ENCODE results near the gene DDX1. TPM values are rescaled to one million over a fixed set of nuclear protein-coding genes. Genes with fewer than 3 reads are reported as not detected.

DDX1 gene
- total RNA-seq, 1 donor from 2014 or later = 103 TPM

DNA sequence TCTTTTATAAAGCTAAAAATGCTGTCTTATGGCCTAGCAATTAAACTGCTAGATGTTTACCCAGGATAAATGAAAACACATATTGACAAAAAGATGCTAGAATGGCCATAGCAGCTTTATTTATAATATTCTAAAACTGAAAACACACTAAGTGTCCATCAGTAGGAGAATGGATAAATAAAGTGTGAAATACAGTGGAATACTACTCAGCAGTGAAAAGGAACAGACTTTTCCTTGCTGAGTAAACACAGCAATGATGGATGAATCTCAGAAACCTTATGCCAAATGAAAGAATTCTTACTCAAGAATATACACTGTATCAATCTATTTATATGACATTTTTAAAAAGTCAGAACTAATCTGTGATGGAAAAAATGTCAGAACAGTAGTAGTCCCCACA, 33.2 kb downstream of the DDX1 start:
- no peak overlapping the region for H3K4me2 ChIP-seq
- H3K4me1 ChIP-seq = no peaks in the 10 kb centered on the region
- Mint-ChIP-seq H3K36me3 (peaks cover 41% of the 10 kb centered on the region), H3K4me3 (no peak overlapping the region), H3K27ac (no peak overlapping the region), H3K4me1 (no peaks in the 10 kb centered on the region), H3K27me3 (ENCODE audit: insufficient read depth, low read depth) (no peaks in the 10 kb centered on the region), H3K9me3 (no peaks in the 10 kb centered on the region)
- H3K79me2 ChIP-seq (ENCODE audit: low read depth) = no peaks in the 10 kb centered on the region
- H3K36me3 ChIP-seq = peaks cover 68% of the 10 kb centered on the region
- H4K20me1 ChIP-seq (ENCODE audit: low read depth) = no peaks in the 10 kb centered on the region
- H3K9ac ChIP-seq = no peak overlapping the region
- DNase-seq (ENCODE audit: low spot score) = no peak
- no peak overlapping the region for H2AFZ ChIP-seq (replicated peaks)
- no peaks in the 10 kb centered on the region for H3K27me3 ChIP-seq
- no peak for TF ChIP-seq EZH2 (IDR thresholded peaks at IDR 0.05)
- no peak for TF ChIP-seq CTCF (IDR thresholded peaks at IDR 0.05)
- no peak for TF ChIP-seq EZH2phosphoT487 (IDR thresholded peaks at IDR 0.05)
- H3F3A ChIP-seq (ENCODE audit: low read depth) = no peaks in the 10 kb centered on the region
- H3K4me3 ChIP-seq = no peak overlapping the region
- H3K9me3 ChIP-seq (ENCODE audit: low read depth) = no peaks in the 10 kb centered on the region
- no peak overlapping the region for H3K27ac ChIP-seq

DNA sequence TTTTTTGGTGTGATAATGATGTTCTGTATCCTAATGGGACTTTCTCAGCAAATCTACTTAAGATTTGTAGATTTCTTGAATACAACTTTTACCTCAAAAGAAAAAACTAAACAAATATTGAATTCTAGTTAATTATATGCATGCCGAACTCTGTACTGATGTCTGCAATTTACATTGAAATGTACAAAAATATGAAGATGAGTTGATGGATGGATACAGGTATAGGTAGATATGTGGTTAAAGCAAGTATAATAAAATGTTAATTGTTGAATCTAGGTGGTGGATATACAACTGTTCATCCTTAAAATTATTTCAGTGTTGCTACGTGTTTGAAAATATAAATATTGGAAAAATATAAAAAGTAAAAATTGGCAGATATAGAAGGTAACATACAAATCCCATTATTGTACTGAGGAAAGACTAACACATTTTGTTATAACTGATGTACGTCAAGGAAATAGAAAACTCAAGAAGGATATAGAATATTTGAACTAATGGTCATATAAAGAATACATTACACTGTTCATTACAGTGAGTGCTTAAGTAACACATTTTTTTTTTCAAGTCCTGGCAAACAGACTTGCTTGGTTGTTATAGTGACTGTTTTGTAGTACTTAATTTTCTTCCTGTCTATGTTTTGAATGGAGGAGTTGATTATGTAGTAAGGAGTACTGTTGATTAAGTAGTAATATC, 33.8 kb downstream of the DDX1 start:
- H4K20me1 ChIP-seq (ENCODE audit: low read depth) = no peaks in the 10 kb centered on the region
- H3K4me3 Mint-ChIP-seq = no peak overlapping the region
- no peak overlapping the region for H3K4me2 ChIP-seq
- no peaks in the 10 kb centered on the region for H3K27me3 Mint-ChIP-seq (ENCODE audit: insufficient read depth, low read depth)
- no peak overlapping the region for H3K27ac Mint-ChIP-seq
- H3K4me3 ChIP-seq = no peak overlapping the region
- H3K9ac ChIP-seq = no peak overlapping the region
- no peak overlapping the region for H3K27ac ChIP-seq
- DNase-seq (ENCODE audit: low spot score) = no peak
- no peak for TF ChIP-seq CTCF (IDR thresholded peaks at IDR 0.05)
- TF ChIP-seq EZH2phosphoT487 (IDR thresholded peaks at IDR 0.05) = no peak
- no peak for TF ChIP-seq EZH2 (IDR thresholded peaks at IDR 0.05)
- no peaks in the 10 kb centered on the region for H3F3A ChIP-seq (ENCODE audit: low read depth)
- H3K27me3 ChIP-seq = no peaks in the 10 kb centered on the region
- no peaks in the 10 kb centered on the region for H3K9me3 Mint-ChIP-seq
- H3K4me1 ChIP-seq = no peaks in the 10 kb centered on the region
- no peaks in the 10 kb centered on the region for H3K79me2 ChIP-seq (ENCODE audit: low read depth)
- H3K36me3 Mint-ChIP-seq = peaks cover 44% of the 10 kb centered on the region
- H3K36me3 ChIP-seq = peaks cover 67% of the 10 kb centered on the region
- no peaks in the 10 kb centered on the region for H3K9me3 ChIP-seq (ENCODE audit: low read depth)
- H2AFZ ChIP-seq (replicated peaks) = no peak overlapping the region
- no peaks in the 10 kb centered on the region for H3K4me1 Mint-ChIP-seq

DNA sequence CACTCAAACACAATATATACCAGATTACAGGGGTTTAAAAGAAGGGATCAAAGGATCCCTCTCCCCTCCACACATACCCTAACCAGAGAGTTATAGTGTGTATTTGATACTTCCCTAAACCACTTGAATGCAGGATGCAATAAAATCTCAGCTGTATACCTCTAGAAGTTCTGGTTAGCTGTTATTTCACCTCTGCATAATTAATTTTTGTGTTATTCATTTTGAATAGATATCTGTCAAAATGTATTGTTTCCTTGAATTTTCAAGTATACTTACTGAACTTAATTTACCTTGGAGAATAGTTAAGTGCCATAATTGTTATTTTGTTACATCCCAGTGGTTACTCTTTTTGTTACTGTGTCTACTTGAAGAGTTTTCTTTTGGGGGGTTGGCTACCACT, 34.5 kb downstream of the DDX1 start:
- Histone ChIP-seq H3K9me3 (ENCODE audit: low read depth) (no peaks in the 10 kb centered on the region), H3K36me3 (peaks cover 61% of the 10 kb centered on the region), H3K27ac (no peak overlapping the region), H3K4me2 (no peak overlapping the region), H3K27me3 (no peaks in the 10 kb centered on the region), H3K4me3 (no peak overlapping the region), H3K9ac (no peak overlapping the region), H4K20me1 (ENCODE audit: low read depth) (no peaks in the 10 kb centered on the region), H2AFZ (replicated peaks) (no peak overlapping the region), H3K4me1 (no peaks in the 10 kb centered on the region), H3K79me2 (ENCODE audit: low read depth) (no peaks in the 10 kb centered on the region), H3F3A (ENCODE audit: low read depth) (no peaks in the 10 kb centered on the region)
- TF ChIP-seq CTCF (IDR thresholded peaks at IDR 0.05) = no peak
- no peak for TF ChIP-seq EZH2 (IDR thresholded peaks at IDR 0.05)
- no peak for TF ChIP-seq EZH2phosphoT487 (IDR thresholded peaks at IDR 0.05)
- H3K4me3 Mint-ChIP-seq = no peak overlapping the region
- H3K27ac Mint-ChIP-seq = no peak overlapping the region
- peaks cover 43% of the 10 kb centered on the region for H3K36me3 Mint-ChIP-seq
- H3K9me3 Mint-ChIP-seq = no peaks in the 10 kb centered on the region
- H3K4me1 Mint-ChIP-seq = no peaks in the 10 kb centered on the region
- no peak for DNase-seq (ENCODE audit: low spot score)
- no peaks in the 10 kb centered on the region for H3K27me3 Mint-ChIP-seq (ENCODE audit: insufficient read depth, low read depth)

Data from neural progenitor cell (in vitro differentiated cells).